HK-2 (cell line): ENCODE data around the gene IQCH.
A peak's percentile ranks its signal among the peaks of the same experiment; 100 is the strongest.
"Not testable (repeated sequence)": the region's sequence is repeated elsewhere in the genome, so short reads cannot be mapped to it uniquely, and the experiment has no call there.

Source experiments
- DNase-seq: peaks from one replicate; pipeline ENCODE4 v3.0.0-alpha.2; 2018; ENCODE audit not compliant: unreplicated experiment

IQCH gene

DNA sequence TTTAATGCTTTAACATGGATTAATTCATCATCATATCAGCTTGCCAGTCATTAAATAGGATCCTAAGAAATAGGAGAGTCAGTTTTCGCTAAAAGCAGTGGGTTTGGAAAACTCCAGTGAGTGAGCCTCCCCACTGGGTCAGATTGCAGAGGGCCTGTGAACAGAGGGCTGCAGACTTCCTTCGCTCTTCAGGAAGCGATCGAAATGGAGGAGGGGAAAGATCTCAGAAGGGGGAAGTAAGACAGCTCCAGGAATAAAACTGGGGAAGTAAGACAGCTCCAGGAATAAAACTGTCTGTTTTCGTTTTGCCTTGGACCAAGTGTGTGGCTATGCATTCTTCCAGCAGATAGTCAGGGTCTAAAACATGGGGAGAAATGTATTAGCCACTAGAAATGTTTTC is 141.5 kb downstream of the IQCH start:
- no peak for DNase-seq

DNA sequence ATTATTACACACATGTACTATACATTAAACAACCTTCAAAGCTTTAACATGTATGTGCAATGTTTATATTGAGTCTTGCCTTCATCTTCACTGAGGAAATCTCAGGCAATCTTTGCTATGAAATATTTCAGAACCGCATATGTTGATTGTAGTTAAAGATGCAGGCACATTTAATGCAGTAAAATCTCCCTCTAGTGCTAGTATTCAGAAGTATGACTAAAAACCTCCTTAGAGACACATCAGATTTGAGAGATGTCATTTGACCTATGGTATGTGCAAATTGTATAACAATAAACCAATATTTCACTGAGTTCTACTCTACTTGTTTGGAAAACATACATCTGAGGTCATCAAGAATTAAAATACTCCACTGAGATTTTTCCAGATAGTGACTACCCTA is 142.6 kb downstream of the IQCH start:
- no peak for DNase-seq

DNA sequence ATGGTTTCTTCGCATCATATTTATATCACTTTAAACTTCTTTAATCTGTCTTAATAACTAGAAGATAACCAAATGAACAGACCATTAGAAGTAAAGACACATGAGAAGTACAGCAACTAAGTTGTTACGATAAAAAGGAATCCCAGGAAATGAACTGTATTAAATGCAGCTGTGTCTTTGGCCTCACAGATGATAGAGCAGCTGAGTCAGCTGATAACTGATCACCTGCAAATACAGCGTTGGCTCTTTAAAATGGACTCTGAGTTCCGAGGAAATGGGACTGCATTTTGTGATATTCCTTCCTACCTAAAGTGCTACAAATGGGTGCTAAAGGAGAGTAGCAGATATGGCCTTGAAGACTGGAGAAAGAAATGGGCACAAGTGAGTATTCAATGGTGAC is 145.3 kb downstream of the IQCH start:
- DNase-seq = no peak

DNA sequence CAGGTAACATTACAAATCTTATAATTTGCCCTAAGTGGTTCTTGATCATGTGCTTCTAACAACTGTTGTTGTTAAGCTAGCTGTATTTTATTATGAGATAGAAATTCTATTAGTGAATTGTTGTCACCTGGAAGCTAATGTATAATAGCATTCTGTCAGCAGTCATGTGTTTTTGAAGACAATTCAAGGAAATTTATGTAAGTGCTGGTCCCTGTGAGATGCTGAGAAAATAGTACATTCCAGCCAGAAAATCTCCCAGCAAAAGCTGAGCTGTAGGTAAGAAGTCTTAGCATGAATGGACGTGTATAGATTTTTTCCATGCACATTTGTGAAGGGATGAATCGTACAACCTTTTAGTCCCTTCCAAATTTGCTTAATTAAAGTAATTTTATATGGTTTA is 146.3 kb downstream of the IQCH start:
- no peak for DNase-seq

DNA sequence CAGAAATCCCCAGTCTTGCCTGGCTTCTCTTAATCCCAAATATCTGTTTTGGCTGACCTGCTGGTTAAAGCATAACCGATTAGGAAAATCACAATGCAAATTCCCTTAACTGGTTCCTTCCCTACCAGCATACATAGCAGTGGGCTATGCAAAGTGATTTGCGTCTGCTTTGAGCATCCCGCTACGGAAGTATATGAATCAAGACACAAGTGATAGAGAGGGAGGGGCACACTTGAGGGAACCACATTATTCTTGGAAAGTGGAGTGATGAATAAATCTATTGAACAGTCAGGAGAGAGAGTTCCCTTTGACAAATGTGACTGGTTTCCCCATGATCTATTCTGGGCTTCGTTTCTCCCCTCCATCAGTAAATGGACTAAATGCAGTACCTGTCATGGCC is 146.8 kb downstream of the IQCH start:
- DNase-seq = no peak

DNA sequence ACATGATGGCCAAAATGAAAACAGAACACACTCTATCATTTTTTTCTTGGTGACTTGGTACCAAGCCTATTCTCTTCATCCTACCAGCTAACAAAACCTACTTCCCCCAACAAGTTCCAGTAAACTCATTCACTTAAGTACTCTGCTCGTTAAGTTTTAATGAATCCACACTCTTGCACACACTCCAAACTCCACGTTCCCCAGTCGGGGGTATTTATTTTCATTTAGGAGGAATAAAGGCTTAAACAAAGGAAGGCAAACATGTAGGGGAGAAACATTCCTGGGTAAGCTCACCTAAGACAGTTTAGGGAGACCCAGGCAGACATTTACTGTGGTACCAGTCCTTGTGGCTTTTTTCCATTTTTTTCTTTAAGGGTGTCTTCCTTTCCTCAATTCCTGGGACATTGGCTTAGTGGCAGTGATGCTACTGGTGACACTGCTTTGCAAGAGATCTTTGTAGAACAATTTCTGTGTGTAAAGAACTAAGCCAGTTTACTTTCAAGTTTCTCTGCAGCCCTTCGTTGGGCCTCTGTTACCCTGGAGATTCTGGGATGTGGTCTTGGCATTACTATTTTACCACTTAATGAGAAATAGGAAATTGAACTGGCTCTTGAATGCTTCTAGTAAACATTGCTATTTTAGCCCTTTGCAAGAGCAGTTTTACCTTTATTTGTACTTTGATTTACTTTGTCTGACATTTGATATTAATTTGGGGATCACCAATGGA is 149.0 kb downstream of the IQCH start:
- no peak for DNase-seq

DNA sequence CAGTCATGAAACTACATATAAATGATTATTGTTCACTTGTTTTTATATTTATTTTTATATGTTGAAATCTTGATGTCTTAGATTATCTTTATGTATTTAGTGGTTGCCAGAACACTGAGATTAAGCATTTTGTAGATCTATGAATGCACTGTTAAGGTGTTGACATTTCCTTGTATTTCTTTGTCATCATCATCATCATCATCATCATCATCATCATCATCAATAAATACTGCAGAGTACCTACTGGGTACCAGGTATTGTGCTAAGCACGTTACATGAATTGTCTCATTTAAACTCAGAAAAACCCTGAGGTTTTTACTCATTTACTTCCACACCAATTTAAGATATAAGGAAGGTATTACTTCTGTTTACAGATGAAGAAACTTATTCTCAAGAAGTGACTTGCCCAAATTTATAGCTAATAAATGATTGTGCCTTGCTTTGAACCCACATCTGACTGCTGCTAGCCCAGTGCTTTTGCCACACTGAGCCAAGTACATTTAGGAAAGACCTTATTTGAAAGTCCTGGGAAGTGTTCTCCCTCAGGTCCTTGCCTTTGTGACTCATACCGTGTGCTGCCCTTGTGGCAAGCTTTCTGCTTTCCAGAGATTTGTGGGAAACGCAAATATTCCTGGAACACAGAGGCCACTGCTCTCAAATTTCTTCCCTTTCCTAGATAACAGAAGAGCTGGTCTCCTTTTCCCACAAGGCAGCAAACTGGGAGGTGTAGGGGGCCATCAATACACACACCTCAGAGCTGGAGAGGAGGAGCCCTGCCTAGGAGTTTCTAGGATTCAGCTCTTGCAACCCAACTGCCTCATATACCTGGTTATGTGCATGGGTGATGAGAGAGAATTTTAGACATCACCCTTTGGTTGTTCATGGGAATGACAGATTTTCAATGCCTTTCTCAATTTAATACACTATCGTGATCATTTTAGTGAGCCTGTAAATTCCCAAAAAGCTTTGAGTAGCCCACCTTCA is 150.9 kb downstream of the IQCH start:
- DNase-seq = peak; percentile 10

DNA sequence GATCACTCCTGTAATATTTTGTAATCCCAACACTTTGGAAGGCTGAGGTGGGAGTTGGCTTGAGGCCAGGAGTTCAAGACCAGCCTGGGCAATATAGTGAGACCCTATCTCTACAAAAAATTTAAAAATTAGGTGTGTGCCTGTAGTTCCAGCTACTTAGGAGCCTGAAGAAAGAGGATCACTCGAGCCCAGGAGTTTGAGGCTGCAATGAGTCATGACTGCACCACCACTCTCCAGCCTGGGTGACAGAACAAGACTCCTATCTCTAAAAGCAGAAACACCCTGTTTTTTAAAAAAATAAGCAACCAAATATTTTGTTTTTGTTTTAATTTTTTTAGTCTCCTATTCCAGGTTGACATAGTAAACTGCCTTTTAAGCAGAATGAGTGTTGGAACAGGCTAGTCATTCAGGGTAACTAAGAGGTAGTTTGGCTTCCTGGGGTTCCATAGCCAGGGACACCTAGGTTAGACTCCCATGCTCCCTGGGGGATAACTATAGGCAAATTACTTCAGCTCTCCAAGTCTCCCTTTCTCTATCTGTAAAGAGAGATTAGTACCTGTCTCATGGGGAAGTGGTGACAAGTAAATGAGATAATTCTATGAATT is 151.8 kb downstream of the IQCH start:
- no peak for DNase-seq

DNA sequence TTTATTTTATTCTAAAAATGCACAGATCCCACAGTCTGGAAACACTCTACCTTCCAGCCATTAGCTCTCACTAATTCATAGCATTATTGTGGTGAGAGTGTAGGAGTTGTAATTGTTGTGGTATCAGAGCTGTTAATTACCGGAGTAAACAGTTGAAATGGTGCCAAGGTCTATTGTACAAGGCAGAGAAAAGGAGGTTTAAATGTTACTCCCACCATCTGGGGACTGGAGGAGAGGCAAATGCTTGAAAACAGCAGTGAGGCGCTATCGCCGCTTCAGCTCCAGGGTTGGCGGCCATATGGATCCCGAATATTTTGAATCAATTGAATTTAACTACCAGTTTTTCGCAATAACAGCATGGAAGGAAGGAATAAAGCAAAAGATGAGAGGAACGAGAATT is 153.2 kb downstream of the IQCH start:
- no peak for DNase-seq

DNA sequence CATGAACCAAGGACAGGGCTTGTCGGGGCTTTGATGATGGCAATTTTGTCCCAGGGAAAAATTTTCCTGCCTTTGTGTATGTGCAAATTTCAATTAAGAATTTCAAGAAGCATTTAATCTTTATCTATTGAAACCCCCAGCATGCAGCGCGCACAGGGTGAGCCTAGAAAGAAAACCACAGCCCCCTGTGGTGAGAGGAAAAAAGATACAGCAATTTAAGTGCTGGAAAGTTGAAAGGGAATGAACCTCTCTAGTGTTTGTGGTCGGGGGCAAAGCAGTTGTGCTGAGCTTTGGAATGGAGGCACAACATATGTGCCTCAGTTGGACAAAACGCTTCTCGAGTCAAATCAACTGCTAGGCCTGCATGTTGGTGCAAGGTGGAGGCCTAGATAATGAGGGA is 154.6 kb downstream of the IQCH start:
- no peak for DNase-seq

DNA sequence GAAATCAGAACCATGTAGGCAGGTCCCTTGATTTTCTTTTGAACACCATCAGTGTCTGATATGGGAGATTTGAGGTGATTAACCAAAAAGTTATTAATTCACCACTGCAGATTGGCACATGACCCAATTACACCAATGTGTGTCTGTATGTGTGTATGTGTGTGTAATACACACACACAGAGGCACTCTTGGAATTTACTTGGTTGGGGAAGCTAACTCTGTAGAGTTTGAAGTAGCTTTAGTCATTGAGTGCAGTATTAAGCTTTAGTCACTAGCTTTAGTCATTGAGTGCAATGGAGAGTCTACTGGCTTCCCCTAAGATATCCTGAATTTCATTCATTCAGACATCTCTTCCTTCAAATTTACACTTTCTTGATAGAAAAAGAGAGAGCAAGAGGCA is 156.9 kb downstream of the IQCH start:
- no peak for DNase-seq

DNA sequence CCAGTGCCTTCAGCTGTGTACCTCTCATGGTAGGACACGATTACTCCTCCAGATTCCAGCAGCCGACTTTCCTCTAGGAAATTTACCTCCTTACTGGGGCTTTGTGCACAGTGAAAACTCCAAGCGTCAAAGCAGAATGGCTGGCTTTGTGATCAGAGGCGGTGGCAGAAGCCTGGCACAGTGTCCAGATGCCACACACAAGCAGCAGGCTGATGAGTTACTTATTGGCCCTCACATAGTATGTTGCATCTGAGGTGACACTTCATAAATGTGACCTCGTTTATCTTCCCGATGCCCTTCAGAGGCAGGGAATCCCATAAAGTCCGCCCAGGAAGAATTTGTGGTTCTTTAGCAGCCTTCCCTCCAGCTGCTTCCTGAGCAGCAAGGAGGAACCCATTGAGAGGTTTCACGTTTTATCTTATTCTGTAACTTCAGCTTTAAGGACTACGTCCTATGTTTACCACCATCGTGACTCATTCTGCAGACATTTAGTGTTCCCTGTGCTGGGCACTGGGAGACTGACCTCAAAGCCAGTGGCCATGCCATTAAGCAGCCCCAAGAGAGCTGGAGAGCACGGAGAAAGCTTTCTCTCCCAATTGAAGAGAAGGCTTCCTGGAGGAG is 159.3 kb downstream of the IQCH start:
- peak; percentile 49 for DNase-seq

DNA sequence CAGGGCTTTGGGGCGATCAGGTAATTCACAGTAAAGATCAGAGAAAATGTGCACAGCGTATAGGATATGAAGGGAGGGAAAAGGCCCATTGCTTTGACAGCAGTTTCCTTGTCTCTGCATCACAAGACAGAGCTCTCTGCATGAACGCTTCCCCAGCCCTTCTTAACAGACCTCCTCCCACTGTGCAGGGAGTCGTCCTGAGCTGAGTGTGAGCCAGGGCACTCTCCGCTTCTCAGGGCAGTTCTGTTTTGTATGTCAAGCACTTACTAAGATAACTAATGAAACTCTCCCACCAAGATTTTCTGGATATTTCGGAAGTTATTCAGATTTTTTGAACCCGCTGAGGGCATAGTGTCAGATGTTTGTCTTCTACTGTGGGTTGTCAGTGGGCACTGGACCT is 160.6 kb downstream of the IQCH start:
- DNase-seq = peak; percentile 10

DNA sequence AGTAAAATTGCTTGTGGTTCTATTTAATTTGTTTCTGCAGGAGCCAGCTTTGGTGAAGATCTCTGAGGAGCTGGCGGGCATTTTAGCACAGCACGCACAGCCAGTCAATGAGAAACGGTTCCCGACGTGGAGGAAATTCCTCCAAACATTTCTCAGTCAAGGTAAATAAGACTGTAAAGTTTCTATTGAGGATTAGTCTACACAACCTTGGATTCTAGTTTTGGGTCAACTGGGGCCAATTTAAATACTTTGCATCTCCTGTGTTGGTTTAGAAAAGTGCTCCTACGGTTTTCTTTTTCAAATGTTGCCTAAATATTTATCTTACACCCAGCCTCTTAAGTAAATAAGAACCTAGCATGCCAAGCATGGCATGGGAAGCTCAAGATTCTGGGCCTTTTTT is 162.3 kb downstream of the IQCH start:
- DNase-seq = no peak

DNA sequence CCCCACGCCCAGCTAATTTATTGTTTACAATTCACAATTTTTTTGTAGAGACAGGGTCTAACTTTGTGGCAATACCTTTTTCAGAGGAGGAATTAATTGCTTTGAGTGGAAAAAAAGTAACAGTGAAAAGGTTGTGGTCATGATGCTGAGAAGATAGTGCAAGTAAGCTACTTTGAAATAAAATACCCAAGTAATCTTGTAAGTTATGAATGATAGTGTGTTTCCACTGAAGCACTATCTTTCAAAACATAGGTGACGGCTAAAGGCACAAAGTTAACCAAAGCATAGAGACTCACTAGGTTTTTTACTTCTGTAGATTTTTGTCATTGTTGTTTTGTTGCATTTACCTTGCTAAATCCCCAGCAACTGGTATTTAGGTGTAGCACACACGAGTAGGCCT is 165.1 kb downstream of the IQCH start:
- DNase-seq = no peak

DNA sequence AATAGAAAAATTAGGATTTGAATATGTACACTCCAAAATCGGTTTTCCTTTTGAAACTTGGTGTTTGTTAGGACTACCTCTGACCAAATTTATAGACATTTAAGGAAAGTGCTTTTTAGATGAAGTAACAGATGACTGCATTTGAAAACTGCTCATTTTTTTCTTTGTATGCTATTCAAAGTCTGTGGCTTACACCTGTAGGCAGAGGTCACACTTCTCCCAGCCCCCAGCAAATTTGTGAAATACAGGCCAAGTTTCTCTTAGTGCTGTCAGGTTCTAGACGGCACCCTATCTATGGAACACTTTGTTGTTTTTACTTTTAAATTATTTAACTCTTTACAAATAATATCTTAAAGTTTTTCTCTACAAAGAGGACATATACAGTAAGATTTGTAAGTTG is 165.6 kb downstream of the IQCH start:
- no peak for DNase-seq

DNA sequence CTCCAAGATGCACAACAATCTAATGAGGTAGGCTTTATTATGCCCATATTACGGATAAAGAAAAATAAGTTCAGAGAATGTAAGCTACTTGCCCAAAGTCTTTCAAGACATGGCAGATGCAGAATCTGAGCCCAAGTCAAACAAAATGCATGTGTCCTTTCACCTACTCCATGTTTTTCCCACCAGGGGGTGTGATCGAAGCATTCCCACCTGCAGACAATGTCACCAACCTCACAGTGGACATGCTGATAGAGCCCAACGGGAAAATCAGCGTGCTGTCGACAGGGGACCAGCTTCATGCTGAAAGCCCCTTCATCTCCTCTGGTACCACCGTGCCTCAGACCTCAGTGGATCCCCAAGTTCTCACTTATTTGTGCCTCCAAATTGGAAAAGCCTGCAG is 166.5 kb downstream of the IQCH start:
- no peak for DNase-seq

DNA sequence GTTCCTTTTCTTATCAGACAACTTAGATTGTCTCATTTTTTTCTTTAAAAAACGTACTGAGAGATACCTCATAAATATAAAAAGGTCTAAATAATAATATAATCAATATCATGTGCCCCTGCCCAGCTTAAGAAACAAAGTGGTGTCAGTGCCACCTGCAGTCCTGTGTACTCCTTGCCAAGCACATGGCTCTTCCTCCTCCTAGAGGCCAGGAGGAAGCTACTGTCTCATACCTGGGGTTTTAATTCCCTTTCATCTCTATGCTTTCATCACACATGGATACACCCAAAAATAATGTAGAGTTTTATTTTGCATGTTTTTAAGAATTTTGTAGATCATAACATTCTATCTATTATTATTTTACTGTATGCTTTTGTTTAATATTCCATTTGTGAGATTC is 167.7 kb downstream of the IQCH start:
- DNase-seq = no peak

DNA sequence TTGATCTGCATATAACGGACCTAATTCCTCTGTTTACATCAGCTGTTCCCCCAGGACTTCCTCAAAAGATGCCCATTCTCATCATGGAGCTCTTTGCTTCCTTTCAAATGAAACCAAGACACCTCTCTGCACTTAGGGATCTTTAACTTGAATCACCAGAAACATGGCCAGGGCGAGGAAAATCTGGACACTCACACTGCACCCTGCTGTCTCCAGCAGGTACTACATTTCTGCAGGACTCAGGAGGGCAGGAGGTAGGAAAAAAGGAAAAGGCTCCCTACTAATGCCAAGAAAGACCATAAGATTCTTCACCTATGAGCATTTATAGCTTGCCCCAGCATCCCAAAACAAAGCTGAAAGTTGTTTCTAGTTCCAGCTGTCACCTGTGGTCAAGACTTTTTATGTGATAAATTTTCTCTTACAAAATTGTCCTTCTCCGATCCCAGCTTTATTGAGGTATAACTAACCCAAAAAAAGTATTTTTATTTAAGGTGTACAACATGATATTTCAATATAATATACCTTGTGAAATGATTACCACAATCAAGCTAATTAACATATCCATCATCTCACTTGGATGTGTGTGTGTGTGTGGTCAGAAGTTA is 179.0 kb downstream of the IQCH start:
- DNase-seq = peak; percentile 25

DNA sequence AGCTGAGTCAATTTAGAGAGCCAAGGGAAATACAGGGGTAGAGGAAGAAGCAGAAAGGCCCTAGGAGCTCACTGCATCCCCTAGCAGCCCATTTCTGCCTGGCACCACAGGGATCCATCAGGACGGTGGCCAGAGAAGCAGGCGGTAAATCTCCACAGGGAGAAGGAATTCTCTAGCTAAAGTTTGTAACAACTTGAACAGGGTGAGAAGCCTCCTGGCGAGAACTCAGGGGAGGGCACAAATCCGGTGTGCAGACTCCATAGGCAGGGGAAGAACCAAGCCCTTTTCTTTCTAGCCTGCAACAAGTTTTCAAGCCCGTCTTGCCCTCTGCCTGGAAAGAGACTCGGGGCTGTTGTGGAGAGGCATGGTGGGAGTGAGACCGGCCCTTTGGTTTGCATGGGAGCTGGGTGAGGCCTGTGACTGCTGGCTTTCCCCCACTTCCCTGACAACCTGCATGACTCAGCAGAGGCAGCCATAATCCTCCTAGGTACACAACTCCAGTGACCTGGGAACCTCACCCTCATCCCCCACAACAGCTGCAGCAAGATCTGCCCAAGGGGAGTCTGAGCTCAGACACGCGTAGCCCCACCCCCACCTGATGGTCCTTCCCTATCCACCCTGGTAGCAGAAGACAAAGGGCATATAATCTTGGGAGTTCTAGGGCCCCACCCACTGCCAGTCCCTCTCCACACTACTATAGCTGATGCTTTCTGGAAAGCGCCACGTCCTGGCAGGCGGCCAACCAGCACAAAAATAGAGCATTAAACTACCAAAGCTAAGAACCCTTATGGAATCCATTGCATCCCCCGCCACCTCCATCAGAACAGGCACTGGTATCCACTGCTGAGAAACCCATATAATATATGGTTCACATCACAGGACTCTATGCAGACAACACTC is 182.0 kb downstream of the IQCH start:
- DNase-seq = not testable (repeated sequence)

DNA sequence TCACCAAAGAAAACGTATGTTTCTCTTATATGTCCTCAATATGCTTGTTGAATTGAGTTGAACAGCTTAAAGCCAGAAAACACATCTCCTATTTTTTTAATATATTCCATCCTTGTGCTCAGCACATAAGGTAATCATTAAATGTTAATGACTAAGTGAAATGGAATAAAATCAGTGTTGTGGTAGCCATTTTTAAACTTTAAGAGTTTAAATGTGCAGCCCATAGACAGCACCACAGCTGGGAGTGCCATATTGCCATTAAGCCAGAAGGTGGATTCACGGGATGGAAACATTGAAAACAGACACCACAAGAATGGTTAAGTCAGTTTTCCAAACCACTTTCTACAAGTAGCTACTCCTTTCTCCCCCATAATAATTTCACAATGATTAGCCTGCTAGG is 189.5 kb downstream of the IQCH start:
- no peak for DNase-seq
